22Rv1 (cell line): Measurements from ENCODE around the gene CDK12.
"Not testable (repeated sequence)": the region's sequence is repeated elsewhere in the genome, so short reads cannot be mapped to it uniquely, and the experiment has no call there.

Source experiments
- H3K27ac ChIP-seq: fragments of 450-650 bp; 2 replicates; pipeline ENCODE4 v1.5.1; 2017
- ZFX ChIP-seq: fragments of 450-650 bp; IDR thresholded peaks from 2 replicates; pipeline ENCODE4 v1.6.1; 2017; ENCODE audit warnings: antibody characterized with exemption, borderline replicate concordance
- TF ChIP-seq, protein P1 (sequence below): fragments of 450-650 bp; IDR thresholded peaks from 2 replicates; pipeline ENCODE4 v1.5.1; 2017; ENCODE audit warnings: mild to moderate bottlenecking

The CDK12 gene

DNA sequence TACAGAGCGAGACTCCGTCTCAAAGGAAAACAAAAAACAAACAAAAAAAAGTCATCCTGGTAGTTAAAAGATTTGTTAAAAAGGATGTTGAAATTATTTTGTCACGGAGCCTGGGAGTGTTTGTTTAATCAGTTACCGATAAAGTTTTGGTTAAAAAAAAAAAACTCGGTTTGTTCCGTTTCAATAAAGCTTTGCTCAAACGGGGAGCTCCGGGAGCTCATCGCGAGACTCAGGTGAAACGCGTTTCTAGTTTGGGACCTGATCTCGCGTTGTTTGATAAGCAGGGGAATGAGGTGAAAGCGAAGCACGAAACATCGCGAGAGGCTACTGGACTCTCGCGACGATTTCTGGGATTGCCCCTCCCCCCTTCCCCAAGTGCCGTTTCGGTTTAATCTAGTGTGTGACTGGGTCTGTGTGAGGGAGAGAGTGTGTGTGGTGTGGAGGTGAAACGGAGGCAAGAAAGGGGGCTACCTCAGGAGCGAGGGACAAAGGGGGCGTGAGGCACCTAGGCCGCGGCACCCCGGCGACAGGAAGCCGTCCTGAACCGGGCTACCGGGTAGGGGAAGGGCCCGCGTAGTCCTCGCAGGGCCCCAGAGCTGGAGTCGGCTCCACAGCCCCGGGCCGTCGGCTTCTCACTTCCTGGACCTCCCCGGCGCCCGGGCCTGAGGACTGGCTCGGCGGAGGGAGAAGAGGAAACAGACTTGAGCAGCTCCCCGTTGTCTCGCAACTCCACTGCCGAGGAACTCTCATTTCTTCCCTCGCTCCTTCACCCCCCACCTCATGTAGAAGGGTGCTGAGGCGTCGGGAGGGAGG lies at the start of gene CDK12:
Gene CDK12, plus strand, starts transcription at position 374 of the 813 bp plus-strand sequence. CDS start 586 bp downstream, outside the sequence.
- TF ChIP-seq ZFX = no peak
- TF ChIP-seq, protein P1, sequence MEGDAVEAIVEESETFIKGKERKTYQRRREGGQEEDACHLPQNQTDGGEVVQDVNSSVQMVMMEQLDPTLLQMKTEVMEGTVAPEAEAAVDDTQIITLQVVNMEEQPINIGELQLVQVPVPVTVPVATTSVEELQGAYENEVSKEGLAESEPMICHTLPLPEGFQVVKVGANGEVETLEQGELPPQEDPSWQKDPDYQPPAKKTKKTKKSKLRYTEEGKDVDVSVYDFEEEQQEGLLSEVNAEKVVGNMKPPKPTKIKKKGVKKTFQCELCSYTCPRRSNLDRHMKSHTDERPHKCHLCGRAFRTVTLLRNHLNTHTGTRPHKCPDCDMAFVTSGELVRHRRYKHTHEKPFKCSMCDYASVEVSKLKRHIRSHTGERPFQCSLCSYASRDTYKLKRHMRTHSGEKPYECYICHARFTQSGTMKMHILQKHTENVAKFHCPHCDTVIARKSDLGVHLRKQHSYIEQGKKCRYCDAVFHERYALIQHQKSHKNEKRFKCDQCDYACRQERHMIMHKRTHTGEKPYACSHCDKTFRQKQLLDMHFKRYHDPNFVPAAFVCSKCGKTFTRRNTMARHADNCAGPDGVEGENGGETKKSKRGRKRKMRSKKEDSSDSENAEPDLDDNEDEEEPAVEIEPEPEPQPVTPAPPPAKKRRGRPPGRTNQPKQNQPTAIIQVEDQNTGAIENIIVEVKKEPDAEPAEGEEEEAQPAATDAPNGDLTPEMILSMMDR = no peak

DNA sequence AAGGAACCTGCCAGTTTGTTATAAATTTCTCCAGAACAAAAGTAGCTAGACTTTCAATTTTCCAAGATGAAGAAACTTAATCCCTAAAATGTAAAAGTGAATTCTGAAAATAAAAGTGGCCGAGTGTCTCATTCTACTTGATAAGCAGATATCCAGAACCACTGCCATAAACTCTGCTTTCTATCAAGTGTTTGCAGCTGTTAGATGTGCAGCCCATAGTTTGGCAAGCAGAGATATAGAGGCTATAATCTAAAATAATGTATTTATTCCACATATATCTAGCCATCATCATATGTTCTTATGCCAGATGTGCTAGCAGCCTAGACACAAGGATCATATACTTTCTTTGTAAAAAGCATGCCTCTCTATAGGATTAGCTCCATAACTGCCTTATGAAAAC lies 45.1 kb upstream of the CDK12 start:
- H3K27ac ChIP-seq = no peak overlapping the region
- TF ChIP-seq ZFX = no peak
- TF ChIP-seq, protein P1 = no peak

More for the DNA sequence above, at the start of gene CDK12:
- H3K27ac ChIP-seq = peak within 1 kb of the TSS; percentile 85

DNA sequence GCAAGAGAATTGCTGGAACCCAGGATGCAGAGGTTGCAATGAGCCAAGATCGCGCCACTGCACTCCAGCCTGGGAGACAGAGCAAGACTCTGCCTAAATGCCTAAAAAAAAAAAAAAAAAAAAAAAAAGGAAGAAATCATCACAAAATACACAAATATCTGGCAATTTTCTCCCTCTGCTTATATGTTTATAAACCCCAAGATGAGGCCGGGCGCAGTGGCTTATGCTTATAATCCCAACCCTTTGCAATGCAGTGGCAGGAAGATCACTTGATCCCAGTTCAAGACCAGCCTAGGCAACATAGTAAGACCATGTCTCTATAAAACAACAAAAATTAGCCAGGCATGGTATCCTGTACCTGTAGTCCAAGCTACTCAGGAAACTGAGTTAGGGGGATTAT lies 31.7 kb upstream of the CDK12 start:
- no peak overlapping the region for H3K27ac ChIP-seq
- no peak for TF ChIP-seq ZFX
- TF ChIP-seq, protein P1 = no peak

DNA sequence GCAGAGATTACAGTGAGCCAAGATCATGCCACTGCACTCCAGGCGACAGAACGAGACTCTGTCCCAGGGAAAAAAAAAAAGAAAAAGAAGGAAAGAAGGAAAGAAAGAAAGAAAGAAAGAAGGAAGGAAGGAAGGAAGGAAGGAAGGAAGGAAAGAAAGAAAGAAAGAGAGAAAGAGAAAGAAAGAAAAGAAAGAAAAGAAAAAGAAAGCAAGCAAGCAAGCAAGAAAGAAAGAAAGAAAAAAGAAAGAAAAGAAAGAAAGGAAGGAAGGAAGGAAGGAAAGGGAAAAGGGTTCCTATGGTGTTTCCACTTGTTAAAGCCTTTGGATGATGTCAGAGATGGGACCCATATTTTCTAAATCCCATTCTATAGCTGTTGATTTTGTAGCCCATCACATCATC lies 21.4 kb upstream of the CDK12 start:
- H3K27ac ChIP-seq = not testable (repeated sequence)

DNA sequence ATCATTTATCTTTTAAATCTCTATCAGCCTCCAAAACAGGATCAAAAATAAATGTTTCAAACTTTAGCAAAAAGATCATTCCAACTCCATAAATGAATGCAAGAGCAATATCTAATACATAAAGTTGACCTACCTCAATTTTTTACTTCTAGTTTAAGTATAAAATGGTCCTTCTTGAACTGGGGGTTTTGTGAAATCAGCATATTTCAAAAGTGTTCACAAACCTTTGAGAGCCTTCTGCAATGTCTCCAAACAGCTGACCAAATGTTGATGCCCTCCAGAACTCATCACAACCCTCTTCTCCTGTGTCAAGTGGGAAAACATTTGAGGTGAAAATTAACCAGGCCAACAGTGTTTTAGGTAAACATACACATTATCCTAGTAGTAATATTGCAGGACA lies 18.0 kb upstream of the CDK12 start:
- no peak for TF ChIP-seq ZFX
- TF ChIP-seq, protein P1 = no peak
- H3K27ac ChIP-seq = no peak overlapping the region

DNA sequence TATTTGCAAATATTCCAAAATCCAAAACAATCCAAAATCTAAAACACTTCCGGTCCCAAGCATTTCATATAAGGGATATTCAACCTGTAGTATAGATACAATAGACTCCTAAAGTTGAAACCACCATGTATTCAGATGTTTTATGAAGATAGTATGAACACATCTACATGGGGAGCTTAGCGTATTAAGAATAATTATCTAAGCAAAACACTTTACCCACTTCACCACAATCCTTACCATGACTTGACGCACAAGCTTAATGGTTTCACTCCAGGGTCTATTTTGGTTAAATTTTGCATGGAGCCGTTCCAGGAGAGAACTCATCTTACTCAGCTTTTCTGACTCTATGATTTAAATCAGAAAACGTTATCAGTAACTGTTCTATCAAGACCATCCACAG lies 13.7 kb upstream of the CDK12 start:
- H3K27ac ChIP-seq = no peak overlapping the region
- TF ChIP-seq, protein P1 = no peak
- TF ChIP-seq ZFX = no peak

DNA sequence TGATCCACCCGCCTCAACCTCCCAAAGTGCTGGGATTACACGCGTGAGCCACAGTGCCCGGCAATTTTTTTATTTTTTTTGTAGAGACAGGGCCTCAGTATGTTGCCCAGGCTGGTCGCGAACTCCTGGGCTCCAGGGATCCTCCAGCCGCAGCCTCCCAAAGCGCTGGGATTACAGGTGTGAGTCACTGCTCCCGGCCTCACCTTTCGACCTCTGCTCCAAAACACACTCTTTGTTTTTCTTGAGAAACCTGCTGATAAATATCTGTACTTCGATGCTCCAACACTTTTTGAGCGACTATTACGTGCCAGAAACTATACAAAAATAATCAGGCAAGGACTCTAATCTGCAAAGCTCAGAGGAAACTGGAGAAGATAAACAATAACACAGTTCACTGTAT lies 11.2 kb upstream of the CDK12 start:
- TF ChIP-seq ZFX = no peak
- TF ChIP-seq, protein P1 = no peak
- H3K27ac ChIP-seq = peak overlapping the region; percentile 87
